DND-41 (cell line): ENCODE measurements around the gene SYNDIG1.

Source experiments
- ATAC-seq: fragments of 200-7000 bp; cut with Tn5 transposase; 3 replicates; pipeline ENCODE4 v1.9.1; 2021; ENCODE audit warnings: low read depth; ENCODE audit not compliant: insufficient read depth
- DNase-seq: peaks from one replicate; pipeline ENCODE4 v3.0.0-alpha.2; 2020
- H2AFZ ChIP-seq: 2 replicates; pipeline ENCODE4 v1.6.0; 2012; ENCODE audit warnings: low read depth, low read length
- H3K27ac ChIP-seq: 2 replicates; pipeline ENCODE4 v1.5.1; 2012; ENCODE audit warnings: low read length, inconsistent platforms
- H3K27me3 ChIP-seq: fragments of 200-600 bp; sonication (generic); 2 replicates; pipeline ENCODE4 v1.6.0; 2012; ENCODE audit warnings: low read length, mild to moderate bottlenecking, inconsistent platforms; ENCODE audit not compliant: insufficient read depth, poor library complexity
- H3K36me3 ChIP-seq: 2 replicates; pipeline ENCODE4 v1.5.1; 2012; ENCODE audit warnings: low read length, inconsistent platforms; ENCODE audit not compliant: insufficient read depth
- H3K4me1 ChIP-seq: 2 replicates; pipeline ENCODE4 v1.5.1; 2012; ENCODE audit warnings: mild to moderate bottlenecking, low read length; ENCODE audit not compliant: insufficient read depth
- H3K4me2 ChIP-seq: 2 replicates; pipeline ENCODE4 v1.6.0; 2012; ENCODE audit warnings: mild to moderate bottlenecking, moderate library complexity, low read length, inconsistent platforms; ENCODE audit not compliant: insufficient read depth
- H3K4me3 ChIP-seq, 2 experiments: fragments of 200-600 bp in 1 of 2; shearing (Covaris generic) in 1 of 2; 2 replicates each; pipeline ENCODE4 v1.5.1; 2012 to 2016; ENCODE audit warnings: inconsistent platforms in 2 of 2, low read length in 2 of 2, mild to moderate bottlenecking in 2 of 2, low read depth in 1 of 2, moderate library complexity in 1 of 2
- H3K79me2 ChIP-seq: 2 replicates; pipeline ENCODE4 v1.6.0; 2012; ENCODE audit warnings: low read length, inconsistent platforms; ENCODE audit not compliant: insufficient read depth
- H3K9ac ChIP-seq: 2 replicates; pipeline ENCODE4 v1.6.0; 2012; ENCODE audit warnings: low read depth, mild to moderate bottlenecking, inconsistent platforms, low read length, moderate library complexity
- H3K9me3 ChIP-seq: 2 replicates; pipeline ENCODE4 v1.5.1; 2012; ENCODE audit warnings: low read length, moderate library complexity, mild to moderate bottlenecking, inconsistent platforms; ENCODE audit not compliant: insufficient read depth, severe bottlenecking
- H4K20me1 ChIP-seq: 2 replicates; pipeline ENCODE4 v1.6.0; 2012; ENCODE audit warnings: low read length; ENCODE audit not compliant: insufficient read depth
- EZH2 ChIP-seq: IDR thresholded peaks from 3 replicates; pipeline ENCODE4 v1.6.1; 2012; ENCODE audit warnings: borderline replicate concordance, low read depth, mild to moderate bottlenecking, moderate library complexity, low read length, inconsistent platforms; ENCODE audit not compliant: severe bottlenecking
- TF ChIP-seq, protein P1 (sequence below): IDR thresholded peaks from 2 replicates; pipeline ENCODE4 v1.5.1; 2012; ENCODE audit warnings: borderline replicate concordance, low read length, moderate library complexity, mild to moderate bottlenecking; ENCODE audit not compliant: poor library complexity, severe bottlenecking; ENCODE audit errors: extremely low read depth

SYNDIG1 gene

GRCh38 chr20:24521032-24521431 lies 51.6 kb downstream of the SYNDIG1 start:
- no peak for DNase-seq
- no peak for ATAC-seq
- Histone ChIP-seq H3K4me3 (no peak overlapping the region), H4K20me1 (no peaks in the 10 kb centered on the region), H3K27ac (no peak overlapping the region), H3K36me3 (no peaks in the 10 kb centered on the region), H3K4me1 (no peaks in the 10 kb centered on the region), H3K9ac (no peak overlapping the region), H3K79me2 (no peaks in the 10 kb centered on the region), H2AFZ (no peak overlapping the region), H3K9me3 (no peaks in the 10 kb centered on the region), H3K4me2 (no peak overlapping the region), H3K27me3 (no peaks in the 10 kb centered on the region)
- TF ChIP-seq, protein P1, sequence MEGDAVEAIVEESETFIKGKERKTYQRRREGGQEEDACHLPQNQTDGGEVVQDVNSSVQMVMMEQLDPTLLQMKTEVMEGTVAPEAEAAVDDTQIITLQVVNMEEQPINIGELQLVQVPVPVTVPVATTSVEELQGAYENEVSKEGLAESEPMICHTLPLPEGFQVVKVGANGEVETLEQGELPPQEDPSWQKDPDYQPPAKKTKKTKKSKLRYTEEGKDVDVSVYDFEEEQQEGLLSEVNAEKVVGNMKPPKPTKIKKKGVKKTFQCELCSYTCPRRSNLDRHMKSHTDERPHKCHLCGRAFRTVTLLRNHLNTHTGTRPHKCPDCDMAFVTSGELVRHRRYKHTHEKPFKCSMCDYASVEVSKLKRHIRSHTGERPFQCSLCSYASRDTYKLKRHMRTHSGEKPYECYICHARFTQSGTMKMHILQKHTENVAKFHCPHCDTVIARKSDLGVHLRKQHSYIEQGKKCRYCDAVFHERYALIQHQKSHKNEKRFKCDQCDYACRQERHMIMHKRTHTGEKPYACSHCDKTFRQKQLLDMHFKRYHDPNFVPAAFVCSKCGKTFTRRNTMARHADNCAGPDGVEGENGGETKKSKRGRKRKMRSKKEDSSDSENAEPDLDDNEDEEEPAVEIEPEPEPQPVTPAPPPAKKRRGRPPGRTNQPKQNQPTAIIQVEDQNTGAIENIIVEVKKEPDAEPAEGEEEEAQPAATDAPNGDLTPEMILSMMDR: no peak
- TF ChIP-seq EZH2: no peak

DNA sequence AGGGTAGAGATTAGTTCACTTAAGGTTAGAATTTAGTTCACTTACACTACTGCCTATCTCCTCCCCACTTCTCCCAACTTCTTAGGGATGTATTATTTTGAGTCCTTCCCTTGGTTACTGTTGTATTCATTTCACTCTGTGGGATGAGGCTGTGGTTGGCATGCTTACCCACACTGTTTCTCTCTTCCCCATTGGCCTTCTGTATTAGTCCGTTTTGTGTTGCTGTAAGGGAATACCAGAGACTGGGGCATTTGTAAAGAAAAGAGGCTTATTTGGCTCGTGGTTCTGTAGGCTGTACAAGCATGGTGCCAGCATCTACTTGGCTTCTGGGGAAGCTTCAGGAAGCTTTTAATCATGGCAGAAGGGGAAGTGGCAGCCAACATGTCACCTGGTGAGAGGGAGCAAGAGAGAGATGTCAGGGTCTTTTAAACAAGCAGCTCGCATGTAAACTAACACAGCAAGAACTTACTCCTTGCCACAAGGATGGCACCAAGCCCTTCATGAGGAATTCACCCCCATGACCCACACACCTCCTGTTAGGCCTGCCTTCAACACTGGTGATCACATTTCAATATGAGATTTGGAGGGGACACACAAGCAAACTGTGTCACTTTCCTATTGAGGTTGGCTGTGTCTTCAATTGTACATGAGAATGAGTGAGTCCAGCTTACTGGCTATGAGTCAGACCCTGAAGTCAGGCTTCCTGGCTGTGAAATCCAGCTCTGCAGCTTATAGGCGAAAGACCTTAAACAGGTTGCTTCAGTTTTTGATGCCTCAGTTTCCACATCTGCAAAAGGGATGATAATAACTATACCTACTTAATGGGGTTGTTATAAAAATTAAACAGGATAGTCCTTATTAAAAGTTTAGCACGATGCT lies 53.3 kb downstream of the SYNDIG1 start:
- TF ChIP-seq, protein P1: no peak
- no peak for TF ChIP-seq EZH2
- H3K27me3 ChIP-seq: no peaks in the 10 kb centered on the region

GRCh38 chr20:24523661-24524060 lies 54.2 kb downstream of the SYNDIG1 start:
- no peak for DNase-seq
- no peak for ATAC-seq
- Histone ChIP-seq H3K27me3 (no peaks in the 10 kb centered on the region), H3K4me2 (no peak overlapping the region), H3K27ac (no peak overlapping the region), H4K20me1 (no peaks in the 10 kb centered on the region), H3K9ac (no peak overlapping the region), H3K4me3 (no peak overlapping the region), H3K36me3 (no peaks in the 10 kb centered on the region), H3K4me1 (no peaks in the 10 kb centered on the region), H3K79me2 (no peaks in the 10 kb centered on the region), H2AFZ (no peak overlapping the region), H3K9me3 (no peaks in the 10 kb centered on the region)
- TF ChIP-seq, protein P1: no peak
- TF ChIP-seq EZH2: no peak

More for the DNA sequence above, 53.3 kb downstream of the SYNDIG1 start:
- DNase-seq (no peak), ATAC-seq (no peak)
- H3K4me1 ChIP-seq: no peaks in the 10 kb centered on the region
- no peaks in the 10 kb centered on the region for H3K79me2 ChIP-seq
- no peak overlapping the region for H3K27ac ChIP-seq
- H4K20me1 ChIP-seq: no peaks in the 10 kb centered on the region
- no peaks in the 10 kb centered on the region for H3K36me3 ChIP-seq
- H2AFZ ChIP-seq: no peak overlapping the region
- no peaks in the 10 kb centered on the region for H3K9me3 ChIP-seq
- no peak overlapping the region for H3K4me2 ChIP-seq
- no peak overlapping the region for H3K9ac ChIP-seq
- H3K4me3 ChIP-seq: no peak overlapping the region
